NB4 (cell line): ENCODE data around the gene MB21D2.

Experiments used
- CTCF ChIP-seq: IDR thresholded peaks from one replicate; pipeline ENCODE4 v1.5.1; 2012; ENCODE audit warnings: low read depth, low read length
- MAX ChIP-seq: IDR thresholded peaks from 2 replicates; pipeline ENCODE4 v1.6.1; 2011; ENCODE audit warnings: low read depth, low read length
- MYC ChIP-seq: IDR thresholded peaks from 2 replicates; pipeline ENCODE4 v1.6.1; 2011; ENCODE audit warnings: low read depth, low read length
- POLR2A ChIP-seq: IDR thresholded peaks from 2 replicates; pipeline ENCODE4 v1.6.1; 2011; ENCODE audit warnings: mild to moderate bottlenecking; ENCODE audit not compliant: insufficient read length; ENCODE audit errors: extremely low read depth

DNA sequence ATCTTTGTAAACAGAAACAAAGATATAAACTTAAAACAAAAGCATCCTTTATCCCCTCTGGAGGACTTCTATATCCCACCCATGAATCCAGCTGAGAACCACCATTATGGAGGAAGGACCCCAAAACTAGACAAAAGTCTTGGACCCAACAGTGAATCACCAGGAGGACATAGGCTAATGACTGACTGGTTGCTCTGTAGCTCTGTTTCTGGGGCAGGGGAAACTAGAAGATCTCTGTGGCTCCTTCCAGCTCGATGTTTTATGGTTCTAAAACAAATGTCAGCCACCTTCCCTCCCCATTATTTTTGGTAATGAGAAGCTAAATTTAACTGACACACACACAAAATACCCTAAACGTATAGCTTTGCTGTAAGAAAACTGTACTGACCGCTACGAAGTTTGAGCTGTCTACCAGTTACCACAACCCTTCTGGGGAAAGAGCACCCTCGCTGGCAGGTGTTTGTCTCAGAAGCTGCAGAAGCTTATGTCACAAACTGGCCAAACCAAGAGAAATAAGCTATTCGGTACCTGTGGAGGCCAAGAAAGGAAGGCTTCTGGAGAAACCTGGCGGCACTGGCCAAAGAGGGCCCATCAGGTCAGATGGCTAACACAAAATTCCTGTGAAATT lies 36.4 kb downstream of the MB21D2 start:
- TF ChIP-seq CTCF (no peak), POLR2A (no peak), MAX (no peak), MYC (no peak)
